GM12892 (cell line): ENCODE results near the gene POU3F2.

ENCODE experiments used
- DNase-seq: peaks from one replicate; pipeline ENCODE4 v3.0.0; 2011; ENCODE audit not compliant: insufficient read length
- FAIRE-seq: peaks from 2 replicates; lab custom pipeline; 2011; peaks lifted over from hg19 to GRCh38; lab: Jason Lieb, UNC
- POLR2A ChIP-seq: IDR thresholded peaks from 2 replicates; pipeline ENCODE4 v1.6.1; 2011; ENCODE audit warnings: low read depth, low read length, control low read depth
- POLR2AphosphoS5 ChIP-seq: IDR thresholded peaks from 2 replicates; pipeline ENCODE4 v1.6.1; 2011; ENCODE audit warnings: low read depth, low read length, control low read depth
- TAF1 ChIP-seq: IDR thresholded peaks from 2 replicates; pipeline ENCODE4 v1.6.1; 2011; ENCODE audit warnings: low read depth, mild to moderate bottlenecking, control low read depth, low read length, borderline replicate concordance

The POU3F2 gene

DNA sequence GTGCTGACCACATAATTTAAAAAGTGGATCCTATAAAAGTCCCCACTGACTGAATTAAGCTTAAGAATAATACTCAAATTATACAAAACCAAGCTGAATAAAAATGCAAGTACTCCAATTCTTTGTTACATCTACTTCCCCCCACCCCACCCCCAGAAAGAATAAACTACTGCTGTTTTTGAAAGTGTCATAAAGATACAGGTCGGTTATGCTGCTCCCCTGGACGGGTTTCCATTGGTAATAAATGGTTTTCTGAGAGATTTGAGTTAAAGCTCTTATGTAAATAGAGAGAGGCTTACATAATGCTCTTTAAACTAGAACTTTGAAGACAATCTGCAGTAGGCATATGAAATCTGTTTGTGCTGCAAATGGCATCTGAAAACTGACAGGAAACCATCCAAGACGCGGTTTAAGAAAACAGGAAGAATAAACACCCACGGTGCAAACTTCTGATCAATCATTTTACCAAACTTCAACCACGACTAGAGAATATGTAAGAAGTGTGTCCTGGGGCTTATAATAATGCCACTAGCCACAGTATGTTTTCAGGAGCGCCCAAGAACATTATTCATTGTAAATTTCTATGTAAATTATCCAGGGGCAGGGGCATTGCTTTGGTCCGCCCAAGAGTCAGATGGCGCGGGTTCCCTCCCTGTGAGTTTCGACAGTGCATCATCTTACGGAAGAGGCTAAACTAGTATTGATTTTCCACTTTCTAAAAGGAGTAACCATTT is 10.8 kb upstream of the POU3F2 start:
- TF ChIP-seq TAF1 (no peak), POLR2A (no peak), POLR2AphosphoS5 (no peak)
- no peak for FAIRE-seq
- no peak for DNase-seq

DNA sequence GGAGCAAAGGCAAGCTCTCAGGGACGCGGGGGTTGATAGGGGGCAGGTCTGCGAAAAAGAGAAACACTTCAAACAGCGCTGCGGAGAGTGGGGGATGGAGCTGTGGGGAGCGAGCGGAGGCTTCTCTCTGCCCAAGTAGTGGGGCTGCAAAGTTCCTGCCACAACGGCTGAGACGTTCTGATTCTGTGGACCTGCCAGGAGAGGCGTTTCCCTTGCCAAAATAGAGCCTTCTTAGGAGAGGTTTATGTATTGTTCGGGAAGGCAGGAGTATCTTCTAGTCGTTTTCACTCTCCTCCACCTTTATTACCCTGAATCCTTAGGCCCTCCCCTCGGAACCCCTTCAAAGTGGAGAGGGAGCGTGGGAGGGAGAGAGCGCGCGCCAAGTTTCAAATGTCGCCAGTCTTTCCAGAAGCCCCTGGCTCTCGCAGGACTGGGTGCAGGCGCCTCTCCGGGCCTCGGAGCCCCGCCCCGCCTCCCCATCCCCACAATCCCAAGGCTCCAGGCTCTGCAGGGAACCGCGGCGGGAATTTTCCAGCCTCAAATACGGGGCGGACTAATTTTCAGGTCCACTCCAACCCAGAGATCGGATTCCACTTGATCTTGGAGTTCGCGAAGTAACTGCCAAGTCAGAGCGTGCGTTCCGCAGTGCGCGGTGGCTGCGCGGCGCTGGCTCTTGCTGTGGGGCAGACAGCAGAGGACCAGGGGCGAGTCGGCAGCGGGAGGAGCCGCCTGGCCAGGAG is 10.0 kb upstream of the POU3F2 start:
- DNase-seq (no peak), FAIRE-seq (no peak)
- no peak for TF ChIP-seq POLR2A
- TF ChIP-seq TAF1 = no peak
- TF ChIP-seq POLR2AphosphoS5 = no peak

DNA sequence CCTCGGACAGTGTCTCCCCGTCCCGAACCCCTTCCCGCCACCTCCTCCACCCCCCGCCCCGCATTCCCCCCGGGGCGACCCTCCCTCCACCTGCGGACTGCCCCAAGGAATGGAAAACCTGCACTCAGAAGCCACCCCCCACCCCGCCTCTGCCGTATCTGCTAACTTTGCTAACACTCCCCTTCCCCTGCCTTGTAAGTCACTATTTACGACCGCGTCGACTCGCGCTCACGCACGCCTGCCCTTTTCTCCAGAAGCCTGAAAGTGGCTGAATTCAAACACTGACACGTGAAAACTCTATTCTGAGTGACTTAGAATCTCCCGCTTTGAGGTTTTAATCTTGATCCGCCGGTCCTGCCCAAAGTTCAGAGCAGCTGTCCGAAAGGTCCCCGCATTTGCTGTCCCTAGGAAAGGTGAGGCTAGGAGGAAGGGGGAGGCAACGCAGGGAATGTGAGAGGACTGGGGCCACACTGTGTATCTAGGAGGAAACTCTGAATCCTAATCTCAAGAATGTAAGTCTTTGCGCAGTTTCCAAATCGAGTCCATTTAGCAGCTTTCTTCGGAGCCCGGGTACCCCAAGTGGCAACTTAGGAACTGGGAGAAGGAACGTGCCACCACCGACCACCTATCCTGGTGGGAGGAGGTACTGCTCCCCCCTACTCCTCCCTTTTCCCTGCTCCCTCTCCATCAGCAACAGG is 9.3 kb upstream of the POU3F2 start:
- DNase-seq (no peak), FAIRE-seq (no peak)
- TF ChIP-seq POLR2A (no peak), POLR2AphosphoS5 (no peak), TAF1 (no peak)

DNA sequence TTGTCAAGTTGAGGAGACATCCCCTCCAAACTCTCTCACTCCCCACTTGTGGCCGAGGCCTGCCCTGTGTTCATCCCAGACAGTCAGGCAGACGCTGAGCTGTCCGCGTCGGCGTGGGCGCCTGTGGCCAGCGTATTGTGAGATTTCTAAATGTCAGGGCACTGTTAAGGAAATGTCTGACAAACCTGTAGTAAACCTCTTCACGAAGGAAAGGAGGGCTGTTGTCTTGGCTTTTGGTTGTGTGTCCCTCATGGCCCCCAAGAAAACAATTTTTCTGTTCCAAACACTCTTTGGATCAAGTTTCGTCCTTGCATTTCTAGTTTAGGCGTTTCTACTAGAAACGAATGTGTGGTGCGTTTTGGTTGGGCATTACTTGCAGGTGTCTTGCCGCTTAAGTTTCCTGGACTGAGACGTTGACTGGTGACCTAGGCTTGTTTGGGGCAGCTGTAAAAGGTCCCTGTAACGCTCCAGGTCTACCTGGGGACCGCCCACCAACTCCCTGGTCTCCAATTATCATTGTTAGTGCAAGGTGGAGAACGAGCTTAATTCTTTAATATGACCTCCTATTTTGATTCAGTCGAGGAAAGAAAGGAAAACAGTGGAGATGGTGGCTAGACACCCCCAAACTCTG is 8.7 kb upstream of the POU3F2 start:
- DNase-seq (no peak), FAIRE-seq (no peak)
- TF ChIP-seq TAF1 (no peak), POLR2A (no peak), POLR2AphosphoS5 (no peak)

DNA sequence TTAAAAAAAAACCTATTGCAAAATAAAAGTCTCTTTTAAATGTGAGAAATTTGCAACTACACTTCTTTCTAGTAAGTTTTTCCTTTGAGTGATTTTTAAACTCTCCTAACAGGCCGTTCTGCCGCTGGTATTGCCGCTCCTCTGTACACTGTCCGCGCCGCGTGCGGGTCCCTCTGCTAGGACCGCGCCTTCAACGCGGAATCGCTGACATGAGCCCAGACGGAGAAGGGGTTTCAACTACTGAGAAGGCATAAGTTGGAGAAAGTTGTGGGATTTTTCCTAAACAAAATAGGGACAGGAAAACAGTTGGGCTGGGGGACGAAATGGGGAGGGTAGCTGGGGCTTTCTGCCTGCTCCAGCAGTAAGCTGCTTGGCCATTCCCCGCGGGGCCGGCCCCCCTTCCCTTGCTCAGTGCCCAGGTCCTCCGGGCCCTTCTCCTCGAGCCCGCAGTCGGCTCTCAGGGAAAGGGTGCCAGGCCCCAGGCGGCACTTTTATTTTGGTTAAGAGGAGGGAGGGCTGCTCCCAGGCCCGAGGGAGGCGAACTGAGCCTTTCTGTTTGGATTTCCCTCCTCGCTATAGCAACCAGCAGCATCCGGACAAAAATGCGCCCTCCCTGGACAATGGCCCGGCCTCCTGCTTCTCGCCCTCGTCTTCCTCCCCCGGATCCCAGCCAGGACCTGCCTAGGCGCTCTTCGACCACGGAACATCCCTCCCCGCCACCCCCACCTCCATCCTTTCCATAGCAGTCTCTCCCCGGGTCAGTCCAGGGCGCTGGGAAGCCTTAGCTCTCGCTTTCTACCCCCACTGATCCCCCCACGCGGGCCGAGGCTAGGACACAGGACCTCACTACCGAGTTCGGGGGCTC is 6.8 kb upstream of the POU3F2 start:
- DNase-seq (no peak), FAIRE-seq (no peak)
- TF ChIP-seq TAF1 (no peak), POLR2A (no peak), POLR2AphosphoS5 (no peak)

- DNase-seq (no peak), FAIRE-seq (no peak)
Measured at GRCh38 chr6:98828211-98828788, 6.1 kb upstream of the POU3F2 start.

DNA sequence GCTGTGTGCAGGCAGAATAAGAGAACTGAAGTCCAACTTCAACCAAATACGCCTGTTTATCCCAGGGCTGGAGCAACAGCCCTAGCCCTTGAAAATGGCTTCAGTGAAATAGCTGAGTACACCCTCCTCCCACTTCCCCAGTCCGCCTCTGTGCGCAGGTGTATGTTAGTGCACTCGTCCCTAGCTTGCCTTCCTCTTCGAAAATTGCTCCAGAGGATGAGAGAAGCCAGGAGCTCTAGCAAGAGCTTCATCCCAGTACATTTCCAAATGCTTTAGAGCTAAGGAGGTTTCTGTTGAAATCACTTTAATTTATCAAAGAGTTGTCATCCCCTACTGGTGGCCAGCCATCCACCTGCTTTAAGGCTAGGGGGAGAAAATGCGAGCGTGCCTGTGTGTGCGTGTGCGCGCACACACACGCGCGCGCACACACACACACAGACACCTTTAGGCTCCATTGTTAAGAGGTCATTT is 5.4 kb upstream of the POU3F2 start:
- FAIRE-seq (no peak), DNase-seq (no peak)
- no peak for TF ChIP-seq POLR2A
- no peak for TF ChIP-seq TAF1
- no peak for TF ChIP-seq POLR2AphosphoS5

More at GRCh38 chr6:98828211-98828788, 6.1 kb upstream of the POU3F2 start:
- TF ChIP-seq POLR2A (no peak), POLR2AphosphoS5 (no peak), TAF1 (no peak)

DNA sequence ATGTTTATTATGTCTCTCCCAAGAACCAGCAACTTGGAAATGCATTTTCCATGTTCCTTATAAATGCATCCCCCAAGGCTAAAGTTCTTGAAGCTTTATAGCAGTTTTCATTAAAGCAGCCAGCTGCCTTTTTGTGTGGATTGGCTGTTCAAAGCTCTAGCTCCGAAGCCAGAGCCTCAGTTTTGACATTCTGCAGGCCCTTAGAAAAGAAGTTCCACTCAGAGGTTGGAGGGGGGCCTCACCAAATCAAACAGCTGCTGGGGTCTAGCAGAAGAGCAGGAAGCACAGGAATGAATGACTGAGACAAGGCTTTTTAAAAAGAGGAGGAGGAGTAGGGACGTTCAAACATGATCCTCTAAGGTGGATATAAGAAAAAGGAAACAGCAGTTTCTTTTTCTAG is 4.2 kb upstream of the POU3F2 start:
- DNase-seq (no peak), FAIRE-seq (no peak)
- TF ChIP-seq POLR2A = no peak
- TF ChIP-seq POLR2AphosphoS5 = no peak
- TF ChIP-seq TAF1 = no peak

GRCh38 chr6:98831057-98831958 is 3.1 kb upstream of the POU3F2 start:
- DNase-seq (no peak), FAIRE-seq (no peak)
- TF ChIP-seq POLR2A (no peak), POLR2AphosphoS5 (no peak), TAF1 (no peak)

DNA sequence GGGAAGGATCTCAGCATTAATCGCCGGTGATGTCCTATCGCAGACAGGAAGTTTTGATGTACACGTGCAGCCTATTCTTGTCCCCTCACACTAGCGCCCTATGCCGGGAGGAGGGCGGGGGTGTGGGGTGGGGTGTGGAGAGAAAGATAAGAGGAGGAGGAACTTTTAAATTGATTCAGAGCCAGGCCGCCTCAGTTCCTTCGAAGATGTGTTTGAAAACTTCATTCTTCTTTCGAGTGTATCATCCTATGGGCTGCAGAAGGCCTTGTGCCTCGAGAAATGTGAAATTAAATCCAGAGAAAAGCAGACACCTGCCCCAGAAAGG is 2.5 kb upstream of the POU3F2 start:
- DNase-seq (no peak), FAIRE-seq (no peak)
- TF ChIP-seq POLR2AphosphoS5 = no peak
- no peak for TF ChIP-seq POLR2A
- TF ChIP-seq TAF1 = no peak
